Umbilical cord (tissue), 2 donors: ENCODE measurements around the gene ADAMTSL5. TPM values are rescaled to one million over a fixed set of nuclear protein-coding genes. Genes with fewer than 3 reads are reported as not detected.
"Not testable (repeated sequence)": the region's sequence is repeated elsewhere in the genome, so short reads cannot be mapped to it uniquely, and the experiment has no call there.

Experiments
- DNase-seq: peaks from one replicate; pipeline ENCODE4 v3.0.0-alpha.2; 2015; ENCODE audit warnings: low spot score
- total RNA-seq: library from RNA; depleted of rRNA; stranded (reverse); fragments of >200 nt; gene quantifications from one replicate; pipeline ENCODE4 v1.2.3, GENCODE V29; 2014; ENCODE audit warnings: low replicate concordance; ENCODE audit not compliant: insufficient read depth

The ADAMTSL5 gene, protein sequence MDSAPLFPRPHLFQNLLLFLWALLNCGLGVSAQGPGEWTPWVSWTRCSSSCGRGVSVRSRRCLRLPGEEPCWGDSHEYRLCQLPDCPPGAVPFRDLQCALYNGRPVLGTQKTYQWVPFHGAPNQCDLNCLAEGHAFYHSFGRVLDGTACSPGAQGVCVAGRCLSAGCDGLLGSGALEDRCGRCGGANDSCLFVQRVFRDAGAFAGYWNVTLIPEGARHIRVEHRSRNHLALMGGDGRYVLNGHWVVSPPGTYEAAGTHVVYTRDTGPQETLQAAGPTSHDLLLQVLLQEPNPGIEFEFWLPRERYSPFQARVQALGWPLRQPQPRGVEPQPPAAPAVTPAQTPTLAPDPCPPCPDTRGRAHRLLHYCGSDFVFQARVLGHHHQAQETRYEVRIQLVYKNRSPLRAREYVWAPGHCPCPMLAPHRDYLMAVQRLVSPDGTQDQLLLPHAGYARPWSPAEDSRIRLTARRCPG
- 5.1 TPM for total RNA-seq

GRCh38 chr19:1512671-1513498, at the start of gene ADAMTSL5:
Gene ADAMTSL5, minus strand, starts transcription at chr19:1513019. Its CDS starts 2,076 bp downstream, at chr19:1510943.
- peak; percentile 77 for DNase-seq

DNA sequence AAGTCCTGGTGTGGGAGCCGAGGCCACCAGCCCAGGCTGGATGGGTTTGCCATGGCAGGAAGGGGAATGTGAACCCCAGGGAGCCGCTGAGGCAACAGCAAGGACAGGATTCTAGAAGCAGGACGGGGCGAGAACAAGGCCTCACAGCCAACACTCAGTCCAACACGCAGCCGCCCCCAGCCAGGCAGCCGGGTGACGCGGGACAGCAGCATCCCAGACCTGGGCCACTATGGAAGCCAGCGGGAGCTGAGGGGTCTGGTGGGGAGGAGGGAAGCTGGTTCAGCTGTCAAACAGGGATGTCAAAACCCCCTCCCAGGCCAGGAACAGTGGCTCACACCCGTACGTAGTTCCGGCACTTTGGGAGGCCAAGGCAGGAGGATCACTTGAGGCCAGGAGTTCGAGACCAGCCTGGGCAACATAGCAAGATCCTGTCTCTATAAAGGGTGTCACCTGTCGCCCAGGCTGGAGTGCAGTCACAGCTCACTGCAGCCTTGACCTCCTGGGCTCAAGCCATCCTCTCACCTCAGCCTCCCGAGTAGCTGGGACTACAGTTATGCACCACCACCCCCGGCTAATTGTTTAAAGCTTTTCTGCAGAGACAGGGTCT, 48.5 kb upstream of the ADAMTSL5 start:
- DNase-seq, result no peak

GRCh38 chr19:1560286-1560882, 47.6 kb upstream of the ADAMTSL5 start:
- DNase-seq, result no peak

DNA sequence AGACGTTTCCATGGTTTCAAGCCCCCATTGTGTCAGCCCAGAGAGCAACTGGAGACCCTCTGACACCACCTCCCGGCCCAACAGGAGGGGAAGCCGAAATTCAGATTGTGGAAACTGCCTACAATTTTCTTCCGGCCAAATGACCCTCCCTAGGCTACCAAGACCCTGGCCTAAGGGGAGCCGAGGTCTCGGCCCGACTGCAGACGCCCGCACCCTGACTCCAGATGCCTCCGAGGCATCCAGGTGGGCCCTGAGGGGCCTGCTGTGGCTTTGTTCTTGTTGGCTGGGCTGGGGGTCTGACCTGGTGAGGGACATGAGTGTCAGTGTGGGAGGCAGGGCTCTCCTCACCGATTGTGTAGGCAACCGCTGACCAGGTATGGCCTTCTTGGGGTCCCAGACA, 45.7 kb upstream of the ADAMTSL5 start:
- no peak for DNase-seq

DNA sequence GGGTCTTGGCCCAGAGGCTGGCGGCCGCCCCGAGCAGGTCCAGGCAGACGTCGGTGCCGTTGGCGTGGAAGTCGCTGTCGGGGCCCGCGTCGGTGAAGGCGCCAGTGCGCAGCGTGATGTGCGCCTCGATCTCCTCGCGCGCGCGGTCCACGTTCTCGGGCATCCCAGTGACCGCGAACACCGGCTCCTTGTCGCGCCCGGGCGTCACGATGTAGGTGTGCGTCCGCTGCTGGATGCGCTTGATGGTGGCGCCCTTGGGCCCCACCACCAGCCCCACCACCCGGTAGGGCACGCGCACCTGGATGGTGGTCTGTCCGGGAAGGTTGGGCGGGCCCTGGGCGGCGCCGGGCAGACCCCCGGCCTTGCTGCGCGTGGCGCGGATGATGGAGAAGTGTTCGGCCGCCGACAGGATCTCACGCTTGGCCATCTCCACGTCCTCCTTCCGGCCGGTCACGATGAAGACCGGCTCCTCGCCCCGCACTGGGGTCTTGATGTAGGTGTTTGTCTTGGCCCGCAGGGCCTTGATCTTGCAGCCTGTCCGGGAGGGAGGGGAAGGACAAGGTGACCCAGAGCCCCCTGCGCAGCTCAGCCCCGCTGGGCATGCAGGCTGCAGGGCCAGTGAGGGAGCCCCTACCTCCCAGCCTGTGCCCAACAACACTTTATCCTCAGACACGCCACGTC, 43.7 kb upstream of the ADAMTSL5 start:
- no peak for DNase-seq

GRCh38 chr19:1555487-1556389, 42.9 kb upstream of the ADAMTSL5 start:
- no peak for DNase-seq

DNA sequence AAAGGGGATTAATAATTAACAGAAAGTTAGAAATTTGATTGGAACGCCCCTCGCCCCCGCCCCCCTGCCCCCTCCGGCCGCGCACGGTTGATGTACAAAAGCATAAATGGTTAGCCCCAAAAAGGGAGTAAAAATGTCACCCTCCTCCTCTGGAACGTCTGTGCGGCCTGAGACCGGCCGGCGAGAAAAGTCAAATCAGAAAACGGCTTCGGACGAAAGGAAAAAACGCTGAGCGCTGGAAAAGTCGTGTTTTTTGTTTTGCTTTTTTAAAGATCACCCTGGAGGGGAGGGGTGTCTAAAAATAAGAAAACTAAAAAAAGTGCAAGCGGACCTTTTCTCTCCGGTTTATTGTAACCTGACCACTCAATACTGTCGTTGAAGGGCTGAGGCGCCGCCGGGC, 42.1 kb upstream of the ADAMTSL5 start:
- DNase-seq, result no peak

- no peak for DNase-seq
Measured at GRCh38 chr19:1553415-1553814, 40.6 kb upstream of the ADAMTSL5 start.

DNA sequence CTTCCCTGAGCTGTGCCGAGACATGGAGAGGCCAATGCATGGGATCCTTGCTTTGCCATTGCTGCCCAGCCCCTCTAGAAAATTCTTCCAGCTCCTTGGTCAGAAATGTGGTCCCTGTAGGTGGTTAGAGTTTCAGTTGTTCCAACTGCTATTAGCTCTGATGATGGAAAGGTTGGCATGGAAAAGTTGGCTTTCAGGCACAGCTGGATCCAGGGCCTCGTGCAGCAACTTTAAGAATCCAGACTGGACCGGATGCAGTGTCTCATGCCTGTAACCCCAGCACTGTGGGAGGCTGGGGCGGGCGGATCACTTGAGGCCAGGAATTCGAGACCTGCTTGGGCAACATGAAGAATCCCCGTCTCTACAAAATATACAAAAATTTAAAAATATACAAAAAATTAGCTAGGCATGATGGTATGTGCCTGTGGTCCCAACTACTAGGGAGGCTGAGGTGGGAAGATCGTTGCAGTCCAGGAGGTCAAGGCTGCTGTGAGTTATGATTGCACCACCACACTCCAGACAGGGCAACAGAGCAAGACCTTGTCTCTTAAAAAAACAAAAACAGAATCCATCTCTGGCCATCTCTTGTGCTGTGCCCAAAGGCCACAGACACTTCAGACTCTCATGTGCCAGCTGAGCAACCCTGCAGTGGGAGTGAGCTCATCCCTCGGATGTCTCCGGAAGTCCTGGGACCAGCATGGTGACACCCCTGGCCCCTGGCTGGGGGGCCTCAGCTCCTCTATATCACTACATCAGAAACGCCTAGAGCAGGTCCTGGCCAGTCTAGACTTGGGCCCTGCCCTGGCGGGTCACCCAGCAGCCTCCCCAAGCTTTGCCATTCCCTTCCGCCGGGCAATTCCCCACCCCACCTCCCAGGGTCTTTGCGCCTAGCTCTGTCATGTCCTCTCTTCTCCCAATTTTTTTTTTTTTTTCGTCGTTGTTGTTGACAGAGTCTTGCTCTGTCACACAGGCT, 38.5 kb upstream of the ADAMTSL5 start:
- no peak for DNase-seq

- DNase-seq, result no peak
Measured at GRCh38 chr19:1549332-1549945, 36.6 kb upstream of the ADAMTSL5 start.

DNA sequence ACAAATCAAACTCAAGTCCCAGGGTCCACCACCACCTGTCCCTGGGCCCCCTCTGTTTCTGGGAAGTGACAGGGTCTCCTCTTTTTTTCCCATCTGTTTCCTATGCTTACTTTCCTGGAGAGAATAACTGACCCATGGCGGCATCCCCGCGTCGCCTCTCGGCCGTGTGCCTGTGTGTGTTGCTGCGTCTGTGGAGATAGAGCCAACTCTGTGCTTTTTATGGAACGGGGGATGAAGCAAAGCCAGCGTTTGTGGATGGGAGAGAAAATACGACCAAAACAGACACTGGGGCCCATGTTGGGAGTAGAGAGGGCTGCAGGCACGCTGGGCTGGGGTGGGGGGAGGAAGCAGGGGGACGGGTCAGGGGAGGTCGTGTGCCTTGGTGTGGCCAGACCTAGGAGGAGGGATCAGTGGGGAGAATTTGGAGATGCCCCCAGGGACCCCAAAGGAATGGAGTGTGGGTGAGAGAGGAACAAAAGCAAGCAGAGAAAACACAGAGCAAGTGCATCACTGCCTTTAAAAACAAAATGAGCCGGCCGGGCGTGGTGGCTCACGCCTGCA, 27.6 kb upstream of the ADAMTSL5 start:
- DNase-seq, result peak; percentile 78

DNA sequence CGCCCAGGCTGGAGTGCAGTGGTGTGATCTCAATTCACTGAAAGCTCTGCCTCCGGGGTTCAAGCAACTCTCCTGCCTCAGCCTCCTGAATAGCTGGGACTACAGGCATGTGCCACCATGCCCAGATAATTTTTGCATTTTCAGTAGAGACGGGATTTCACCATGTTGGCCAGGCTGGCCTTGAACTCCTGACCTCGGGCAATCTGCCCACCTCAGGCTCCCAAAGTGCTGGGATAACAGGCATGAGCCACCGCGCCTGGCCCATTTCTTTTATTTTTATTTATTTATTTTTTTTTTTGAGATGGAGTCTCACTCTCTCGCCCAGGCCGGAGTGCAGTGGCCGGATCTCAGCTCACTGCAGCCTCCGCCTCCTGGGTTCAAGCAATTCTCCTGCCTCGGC, 26.9 kb upstream of the ADAMTSL5 start:
- not testable (repeated sequence) for DNase-seq

DNA sequence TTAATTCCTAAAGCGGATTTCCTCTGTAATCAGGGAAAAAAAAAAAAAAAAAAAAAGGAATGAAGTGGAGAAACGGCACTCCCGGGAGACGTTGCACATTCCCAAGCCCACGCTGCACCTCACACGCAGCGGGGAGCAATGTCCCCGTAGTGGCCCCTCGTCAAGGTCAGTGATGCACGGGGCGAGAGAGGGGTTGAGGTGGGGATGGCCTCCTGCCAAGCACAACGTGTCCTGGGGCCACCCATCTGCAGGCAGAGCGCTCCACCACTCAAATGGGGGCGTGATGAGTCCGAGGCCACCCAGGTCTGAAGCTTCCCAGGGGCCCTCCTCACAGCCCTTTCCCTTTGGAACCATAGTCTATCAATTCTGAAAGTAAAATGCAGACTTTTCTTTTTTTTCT, 26.2 kb upstream of the ADAMTSL5 start:
- no peak for DNase-seq

GRCh38 chr19:1535699-1536098, 22.9 kb upstream of the ADAMTSL5 start:
- DNase-seq, result not testable (repeated sequence)

DNA sequence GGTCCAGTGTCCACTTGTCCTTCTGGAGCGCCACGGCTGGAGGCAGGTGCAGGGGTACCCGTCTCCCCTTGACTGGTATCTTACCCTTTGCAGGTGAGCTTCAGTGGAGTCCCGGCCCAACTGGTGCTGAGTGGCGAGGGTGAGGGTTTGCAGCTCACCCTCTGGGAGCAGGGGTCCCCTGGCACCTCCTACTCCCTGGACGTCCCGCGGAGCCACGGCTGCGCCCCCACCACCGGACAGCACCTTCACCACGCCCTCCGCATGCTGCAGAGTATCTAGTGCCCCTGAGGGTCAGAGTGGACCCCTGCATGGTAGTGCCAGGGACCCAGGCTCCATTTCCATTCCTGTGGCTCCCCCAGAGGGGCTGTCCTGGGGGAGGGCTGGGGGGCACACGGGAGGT, 22.2 kb upstream of the ADAMTSL5 start:
- no peak for DNase-seq

GRCh38 chr19:1533510-1534150, 20.8 kb upstream of the ADAMTSL5 start:
- no peak for DNase-seq

- no peak for DNase-seq
Measured at GRCh38 chr19:1532003-1532402, 19.2 kb upstream of the ADAMTSL5 start.

GRCh38 chr19:1531587-1531986, 18.8 kb upstream of the ADAMTSL5 start:
- no peak for DNase-seq
